OCI-LY1 (cell line): Measurements from ENCODE around the gene FXYD1.

Experiments used
- EZH2 ChIP-seq: fragments of 200-600 bp; sonication (generic), shearing (Covaris generic); IDR thresholded peaks from 2 replicates; pipeline ENCODE4 v1.8.0; 2017; ENCODE audit warnings: borderline replicate concordance, mixed run types, mild to moderate bottlenecking, antibody characterized with exemption, low read length, moderate library complexity, mixed read lengths
- TF ChIP-seq, protein P1 (sequence below): fragments of 200-600 bp; sonication (generic), shearing (Covaris generic); IDR thresholded peaks from 2 replicates; pipeline ENCODE4 v1.5.1; 2017; ENCODE audit warnings: mild to moderate bottlenecking, antibody characterized with exemption, low read length, moderate library complexity, mixed read lengths

- TF ChIP-seq, protein P1, sequence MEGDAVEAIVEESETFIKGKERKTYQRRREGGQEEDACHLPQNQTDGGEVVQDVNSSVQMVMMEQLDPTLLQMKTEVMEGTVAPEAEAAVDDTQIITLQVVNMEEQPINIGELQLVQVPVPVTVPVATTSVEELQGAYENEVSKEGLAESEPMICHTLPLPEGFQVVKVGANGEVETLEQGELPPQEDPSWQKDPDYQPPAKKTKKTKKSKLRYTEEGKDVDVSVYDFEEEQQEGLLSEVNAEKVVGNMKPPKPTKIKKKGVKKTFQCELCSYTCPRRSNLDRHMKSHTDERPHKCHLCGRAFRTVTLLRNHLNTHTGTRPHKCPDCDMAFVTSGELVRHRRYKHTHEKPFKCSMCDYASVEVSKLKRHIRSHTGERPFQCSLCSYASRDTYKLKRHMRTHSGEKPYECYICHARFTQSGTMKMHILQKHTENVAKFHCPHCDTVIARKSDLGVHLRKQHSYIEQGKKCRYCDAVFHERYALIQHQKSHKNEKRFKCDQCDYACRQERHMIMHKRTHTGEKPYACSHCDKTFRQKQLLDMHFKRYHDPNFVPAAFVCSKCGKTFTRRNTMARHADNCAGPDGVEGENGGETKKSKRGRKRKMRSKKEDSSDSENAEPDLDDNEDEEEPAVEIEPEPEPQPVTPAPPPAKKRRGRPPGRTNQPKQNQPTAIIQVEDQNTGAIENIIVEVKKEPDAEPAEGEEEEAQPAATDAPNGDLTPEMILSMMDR, result no peak
- no peak for TF ChIP-seq EZH2
These were observed 49.1 kb upstream of the FXYD1 start for GRCh38 chr19:35089554-35089953.
